Effector CD8-positive, alpha-beta T cell (primary cell): Measurements from ENCODE around the gene TGFBR1.
A peak's percentile ranks its signal among the peaks of the same experiment; 100 is the strongest.
"Not testable (repeated sequence)": the region's sequence is repeated elsewhere in the genome, so short reads cannot be mapped to it uniquely, and the experiment has no call there.

Source experiments
- DNase-seq: peaks from one replicate; lab custom pipeline; 2025; lab: John Stamatoyannopoulos, UW

The TGFBR1 gene

GRCh38 chr9:99076030-99076429 is 28.9 kb upstream of the TGFBR1 start:
- DNase-seq = no peak

- DNase-seq = peak; percentile 5
Measured at GRCh38 chr9:99076483-99077171, 28.3 kb upstream of the TGFBR1 start.

- no peak for DNase-seq
Measured at GRCh38 chr9:99078717-99079116, 26.2 kb upstream of the TGFBR1 start.

GRCh38 chr9:99079542-99079941 is 25.4 kb upstream of the TGFBR1 start:
- DNase-seq = no peak

- DNase-seq = no peak
Measured at GRCh38 chr9:99083051-99083450, 21.9 kb upstream of the TGFBR1 start.

GRCh38 chr9:99085949-99086948 is 18.7 kb upstream of the TGFBR1 start:
- no peak for DNase-seq

- no peak for DNase-seq
Measured at GRCh38 chr9:99087462-99087861, 17.5 kb upstream of the TGFBR1 start.

- DNase-seq = no peak
Measured at GRCh38 chr9:99090336-99091130, 14.4 kb upstream of the TGFBR1 start.

- no peak for DNase-seq
Measured at GRCh38 chr9:99092643-99093491, 12.0 kb upstream of the TGFBR1 start.

GRCh38 chr9:99093492-99093791 is 11.5 kb upstream of the TGFBR1 start:
- no peak for DNase-seq

- no peak for DNase-seq
Measured at GRCh38 chr9:99095565-99095964, 9.3 kb upstream of the TGFBR1 start.

GRCh38 chr9:99096409-99096808 is 8.5 kb upstream of the TGFBR1 start:
- DNase-seq = no peak

- DNase-seq = not testable (repeated sequence)
Measured at GRCh38 chr9:99099806-99100585, 4.9 kb upstream of the TGFBR1 start.

GRCh38 chr9:99101271-99101670 is 3.6 kb upstream of the TGFBR1 start:
- no peak for DNase-seq

- no peak for DNase-seq
Measured at GRCh38 chr9:99101812-99102211, 3.1 kb upstream of the TGFBR1 start.

GRCh38 chr9:99103054-99103895 is 1.6 kb upstream of the TGFBR1 start:
- no peak for DNase-seq

GRCh38 chr9:99103901-99104458 is 933 bp upstream of the TGFBR1 start:
- no peak for DNase-seq

GRCh38 chr9:99105152-99106043 is 485 bp downstream of the TGFBR1 start:
- no peak for DNase-seq
